Loucy (cell line): Measurements from ENCODE around the gene TF.

Experiments
- H2AFZ ChIP-seq: fragments of 200-600 bp; sonication (generic); 2 replicates; pipeline ENCODE4 v1.6.0; 2016; ENCODE audit warnings: antibody characterized with exemption, mild to moderate bottlenecking, low read length, moderate library complexity
- H3F3A ChIP-seq: fragments of 200-600 bp; 2 replicates; pipeline ENCODE4 v1.6.0; 2016; ENCODE audit warnings: antibody characterized with exemption, low read depth, mild to moderate bottlenecking
- H3K27me3 ChIP-seq: fragments of 200-600 bp; sonication (generic); 2 replicates; pipeline ENCODE4 v1.6.1; 2014; ENCODE audit warnings: low read length, mild to moderate bottlenecking; ENCODE audit not compliant: insufficient read depth, poor library complexity, severe bottlenecking
- H3K36me3 ChIP-seq: fragments of 200-600 bp; sonication (generic); 2 replicates; pipeline ENCODE4 v1.6.1; 2016; ENCODE audit warnings: low read length; ENCODE audit not compliant: insufficient read depth
- H3K4me1 ChIP-seq: fragments of 200-600 bp; sonication (generic); 2 replicates; pipeline ENCODE4 v1.5.1; 2014; ENCODE audit warnings: low read length, mild to moderate bottlenecking; ENCODE audit not compliant: insufficient read depth, poor library complexity, severe bottlenecking
- H3K4me2 ChIP-seq: fragments of 200-600 bp; sonication (generic); 2 replicates; pipeline ENCODE4 v1.6.0; 2014; ENCODE audit warnings: antibody characterized with exemption, low read length, low read depth, mild to moderate bottlenecking; ENCODE audit not compliant: poor library complexity, severe bottlenecking
- H3K4me3 ChIP-seq: fragments of 200-600 bp; sonication (generic); 2 replicates; pipeline ENCODE4 v1.5.1; 2014; ENCODE audit warnings: low read length, mild to moderate bottlenecking, mixed read lengths; ENCODE audit not compliant: poor library complexity, severe bottlenecking
- H3K79me2 ChIP-seq: fragments of 200-600 bp; sonication (generic); 2 replicates; pipeline ENCODE4 v1.6.1; 2014; ENCODE audit warnings: low read length; ENCODE audit not compliant: insufficient read depth
- H3K9ac ChIP-seq: fragments of 200-600 bp; sonication (generic); 2 replicates; pipeline ENCODE4 v1.6.0; 2014; ENCODE audit warnings: mild to moderate bottlenecking, low read depth, low read length, moderate library complexity; ENCODE audit not compliant: poor library complexity, severe bottlenecking
- H3K9me2 ChIP-seq: fragments of 200-600 bp; sonication (generic); replicated peaks from 2 replicates; pipeline ENCODE4 v1.6.1; 2016; ENCODE audit warnings: low read depth, low read length, mixed read lengths
- H3K9me3 ChIP-seq: fragments of 200-600 bp; sonication (generic); 2 replicates; pipeline ENCODE4 v1.6.1; 2014; ENCODE audit warnings: mild to moderate bottlenecking, antibody characterized with exemption, low read length, low read depth; ENCODE audit not compliant: insufficient read depth
- H4K20me1 ChIP-seq: fragments of 200-600 bp; sonication (generic); 2 replicates; pipeline ENCODE4 v1.6.0; 2014; ENCODE audit warnings: antibody characterized with exemption, low read length, mild to moderate bottlenecking; ENCODE audit not compliant: insufficient read depth, poor library complexity, severe bottlenecking
- EZH2phosphoT487 ChIP-seq: fragments of 200-600 bp; IDR thresholded peaks from 2 replicates; pipeline ENCODE4 v1.6.1; 2018; ENCODE audit warnings: antibody characterized with exemption, mild to moderate bottlenecking, moderate library complexity, borderline replicate concordance
- TF ChIP-seq, protein P1 (sequence below): fragments of 200-600 bp; sonication (generic); conservative IDR thresholded peaks from 2 replicates; pipeline ENCODE4 v1.5.1; 2014; ENCODE audit warnings: mild to moderate bottlenecking, antibody characterized with exemption, low read length

TF gene

DNA sequence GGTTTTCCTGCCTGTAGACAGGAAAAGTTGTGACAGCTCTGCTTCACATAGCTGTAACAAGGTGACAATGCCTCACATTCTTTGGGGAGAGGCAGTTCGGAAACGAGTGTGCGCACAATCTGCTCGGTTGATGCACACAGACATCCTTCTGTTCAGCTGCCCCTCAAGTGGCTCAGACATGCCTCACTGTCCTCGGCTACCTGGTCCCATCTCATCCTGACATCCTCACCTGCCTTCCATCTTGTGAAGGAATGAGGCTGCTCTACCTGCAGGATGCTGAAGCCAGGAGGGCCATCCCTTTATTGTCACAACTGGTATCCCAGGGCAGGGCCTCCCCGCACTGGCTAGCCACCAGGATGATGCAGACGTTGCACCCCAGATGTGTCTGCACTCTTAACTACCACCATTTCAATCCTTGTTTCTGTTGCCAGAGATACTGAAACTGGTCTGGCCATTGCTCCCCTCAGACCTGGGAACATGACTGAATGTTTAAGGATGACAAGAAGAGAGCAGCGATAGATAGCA is 78.8 kb downstream of the TF start:
- Histone ChIP-seq H3K79me2 (no peaks in the 10 kb centered on the region), H3K36me3 (peaks cover 41% of the 10 kb centered on the region; the same call in 1 of the 2 replicates), H3K4me2 (no peak overlapping the region), H3K27me3 (no peaks in the 10 kb centered on the region), H4K20me1 (no peaks in the 10 kb centered on the region), H3K9ac (no peak overlapping the region), H3K9me2 (no peaks in the 10 kb centered on the region), H3K4me1 (no peaks in the 10 kb centered on the region), H3F3A (no peaks in the 10 kb centered on the region), H3K9me3 (no peaks in the 10 kb centered on the region), H2AFZ (no peak overlapping the region), H3K4me3 (no peak overlapping the region)
- TF ChIP-seq, protein P1, sequence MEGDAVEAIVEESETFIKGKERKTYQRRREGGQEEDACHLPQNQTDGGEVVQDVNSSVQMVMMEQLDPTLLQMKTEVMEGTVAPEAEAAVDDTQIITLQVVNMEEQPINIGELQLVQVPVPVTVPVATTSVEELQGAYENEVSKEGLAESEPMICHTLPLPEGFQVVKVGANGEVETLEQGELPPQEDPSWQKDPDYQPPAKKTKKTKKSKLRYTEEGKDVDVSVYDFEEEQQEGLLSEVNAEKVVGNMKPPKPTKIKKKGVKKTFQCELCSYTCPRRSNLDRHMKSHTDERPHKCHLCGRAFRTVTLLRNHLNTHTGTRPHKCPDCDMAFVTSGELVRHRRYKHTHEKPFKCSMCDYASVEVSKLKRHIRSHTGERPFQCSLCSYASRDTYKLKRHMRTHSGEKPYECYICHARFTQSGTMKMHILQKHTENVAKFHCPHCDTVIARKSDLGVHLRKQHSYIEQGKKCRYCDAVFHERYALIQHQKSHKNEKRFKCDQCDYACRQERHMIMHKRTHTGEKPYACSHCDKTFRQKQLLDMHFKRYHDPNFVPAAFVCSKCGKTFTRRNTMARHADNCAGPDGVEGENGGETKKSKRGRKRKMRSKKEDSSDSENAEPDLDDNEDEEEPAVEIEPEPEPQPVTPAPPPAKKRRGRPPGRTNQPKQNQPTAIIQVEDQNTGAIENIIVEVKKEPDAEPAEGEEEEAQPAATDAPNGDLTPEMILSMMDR: no peak
- TF ChIP-seq EZH2phosphoT487: no peak

DNA sequence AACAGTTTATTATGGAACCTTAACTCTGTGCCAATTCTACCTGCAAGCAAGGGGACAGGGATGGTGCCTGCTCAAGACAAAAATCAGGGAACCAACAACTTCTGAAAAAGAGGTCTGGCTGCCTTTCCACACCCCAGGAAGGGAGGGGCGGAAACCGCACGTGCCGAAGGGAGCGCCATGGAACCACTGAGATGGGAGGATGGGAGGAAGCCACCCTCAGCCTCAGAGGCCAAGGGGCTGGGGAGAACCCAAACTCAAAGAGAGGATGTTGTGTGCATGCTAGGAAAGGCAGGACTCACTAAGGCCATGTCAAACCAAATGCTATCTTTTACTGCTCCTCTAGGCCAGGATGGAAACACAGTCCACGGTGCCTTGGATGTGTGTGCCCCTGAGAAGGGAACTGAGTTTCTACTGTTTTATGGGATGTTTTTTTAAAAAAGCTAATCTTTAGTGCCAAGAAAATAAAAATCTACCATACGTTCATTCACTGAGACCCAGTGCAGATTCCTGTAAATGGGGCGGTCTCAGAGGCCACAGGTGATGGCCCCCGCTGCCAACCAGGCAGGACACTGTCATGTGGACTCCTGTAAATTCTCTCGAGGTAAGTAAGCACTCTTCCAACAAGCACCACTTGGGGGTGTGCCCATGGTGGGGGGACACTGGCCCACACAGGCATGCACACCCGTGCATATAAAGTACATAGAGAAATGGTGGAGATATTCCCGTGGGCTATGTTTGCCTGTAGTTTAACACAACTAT is 80.0 kb downstream of the TF start:
- no peaks in the 10 kb centered on the region for H3K9me2 ChIP-seq
- H3K9me3 ChIP-seq: no peaks in the 10 kb centered on the region
- H3K9ac ChIP-seq: no peak overlapping the region
- H3K4me2 ChIP-seq: no peak overlapping the region
- no peak overlapping the region for H3K4me3 ChIP-seq
- TF ChIP-seq, protein P1: no peak
- no peak for TF ChIP-seq EZH2phosphoT487
- no peaks in the 10 kb centered on the region for H4K20me1 ChIP-seq
- H3F3A ChIP-seq: no peaks in the 10 kb centered on the region
- H3K27me3 ChIP-seq: no peaks in the 10 kb centered on the region
- H2AFZ ChIP-seq: no peak overlapping the region
- H3K36me3 ChIP-seq: peaks cover 29% of the 10 kb centered on the region; the same call in 1 of the 2 replicates
- H3K4me1 ChIP-seq: no peaks in the 10 kb centered on the region
- no peaks in the 10 kb centered on the region for H3K79me2 ChIP-seq

DNA sequence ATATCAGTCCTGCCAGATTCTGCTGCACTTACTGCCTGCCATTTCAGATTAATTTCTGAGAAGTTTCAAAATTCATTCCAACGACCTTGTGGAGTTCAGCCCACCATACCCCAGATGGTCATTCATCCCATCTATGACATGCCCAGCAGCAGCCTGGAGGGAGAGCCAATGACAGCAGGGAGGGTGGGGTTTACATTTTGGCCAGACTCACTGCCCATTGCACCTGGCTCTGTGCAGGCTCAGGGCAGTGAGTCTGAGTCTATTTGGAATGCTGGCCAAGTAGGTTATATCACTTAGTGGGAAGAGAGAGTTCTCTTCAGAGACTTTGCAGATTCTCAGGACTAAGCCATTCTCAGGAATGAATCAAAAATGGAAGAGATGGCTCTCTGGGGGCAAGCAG is 80.9 kb downstream of the TF start:
- Histone ChIP-seq H3K27me3 (no peaks in the 10 kb centered on the region), H2AFZ (no peak overlapping the region), H3K4me2 (no peak overlapping the region), H3K9me2 (no peaks in the 10 kb centered on the region), H3K4me3 (no peak overlapping the region), H3K79me2 (no peaks in the 10 kb centered on the region), H3K9ac (no peak overlapping the region), H3K36me3 (peaks cover 19% of the 10 kb centered on the region; the same call in 1 of the 2 replicates), H3F3A (no peaks in the 10 kb centered on the region), H4K20me1 (no peaks in the 10 kb centered on the region), H3K9me3 (no peaks in the 10 kb centered on the region), H3K4me1 (no peaks in the 10 kb centered on the region)
- TF ChIP-seq EZH2phosphoT487: no peak
- TF ChIP-seq, protein P1: no peak
